Stimulated activated CD4-positive, alpha-beta T cell treated with anti-CD3 and anti-CD28 coated beads, Interleukin-4, amount 100 ng/mL, for 1 hour (primary cell): Measurements from ENCODE around the gene TAOK2.
A peak's percentile ranks its signal among the peaks of the same experiment; 100 is the strongest.

ENCODE experiments used
- DNase-seq: peaks from one replicate; pipeline ENCODE4 v3.0.0-alpha.2; 2020

Gene TAOK2

DNA sequence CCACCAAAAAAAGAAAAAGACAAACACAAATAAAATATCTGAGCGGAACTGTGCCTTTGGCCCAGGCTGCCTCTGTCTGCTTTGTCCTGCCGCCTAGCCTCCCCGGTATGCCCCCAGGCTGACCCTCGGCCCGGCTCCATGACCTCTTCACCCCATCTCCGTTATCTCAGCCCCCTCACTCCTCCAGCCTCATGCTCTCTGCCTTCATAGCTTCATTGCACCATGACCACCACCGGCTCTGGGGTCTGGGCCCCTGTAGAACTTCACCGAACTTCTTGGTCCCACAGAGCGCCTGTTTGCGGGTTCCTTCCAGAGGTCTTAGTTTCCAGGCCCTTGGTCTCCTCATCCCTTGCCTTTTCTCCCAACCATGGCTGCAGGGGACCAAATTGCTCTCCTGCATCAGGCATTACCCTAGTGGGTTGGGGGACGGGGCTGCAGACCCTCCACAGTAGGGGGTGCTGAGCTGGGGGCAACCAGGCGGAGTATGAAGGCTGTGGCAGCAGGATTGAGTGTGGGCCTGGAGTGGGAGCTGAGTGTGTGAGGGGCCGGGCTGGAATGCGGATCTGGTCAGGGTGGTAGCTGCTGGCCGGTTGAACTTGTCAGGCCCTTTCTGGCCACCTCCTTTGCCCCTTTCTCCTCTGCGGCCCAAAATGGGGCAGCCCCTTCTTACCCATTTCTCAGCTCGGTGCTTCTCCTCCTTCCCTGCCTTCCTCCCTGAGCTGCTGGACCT is 14.8 kb downstream of the TAOK2 start:
- no peak for DNase-seq

DNA sequence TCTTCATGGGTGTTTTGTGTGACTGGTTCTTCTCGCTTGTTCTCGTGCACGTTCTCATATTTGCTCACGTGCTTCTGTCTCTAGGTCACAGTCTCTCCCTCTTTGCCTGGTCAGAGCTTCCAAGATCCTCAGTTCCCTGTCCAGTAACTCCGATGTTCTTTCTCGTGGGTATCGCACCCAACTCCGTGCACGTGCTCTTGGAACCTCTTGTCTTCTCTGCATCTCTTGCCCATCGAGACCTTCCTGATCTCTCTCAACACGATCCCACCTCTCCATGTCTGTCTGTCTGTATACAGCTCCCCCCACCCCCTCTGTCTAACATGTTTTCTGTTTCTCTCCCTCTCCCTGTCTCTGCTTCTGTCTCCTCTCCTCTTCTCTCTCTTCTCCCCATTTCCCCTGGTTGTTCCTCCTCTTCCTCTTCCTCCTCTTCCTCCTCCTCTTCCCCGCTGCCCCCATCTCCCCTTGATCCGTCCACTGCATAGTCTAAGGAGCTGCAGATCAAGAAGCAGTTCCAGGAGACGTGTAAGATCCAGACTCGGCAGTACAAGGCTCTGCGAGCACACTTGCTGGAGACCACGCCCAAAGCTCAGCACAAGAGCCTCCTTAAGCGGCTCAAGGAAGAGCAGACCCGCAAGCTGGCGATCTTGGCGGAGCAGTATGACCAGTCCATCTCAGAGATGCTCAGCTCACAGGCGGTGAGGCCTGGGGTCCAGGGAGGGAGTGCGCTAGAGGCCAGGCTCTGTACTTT is 15.6 kb downstream of the TAOK2 start:
- DNase-seq: no peak

DNA sequence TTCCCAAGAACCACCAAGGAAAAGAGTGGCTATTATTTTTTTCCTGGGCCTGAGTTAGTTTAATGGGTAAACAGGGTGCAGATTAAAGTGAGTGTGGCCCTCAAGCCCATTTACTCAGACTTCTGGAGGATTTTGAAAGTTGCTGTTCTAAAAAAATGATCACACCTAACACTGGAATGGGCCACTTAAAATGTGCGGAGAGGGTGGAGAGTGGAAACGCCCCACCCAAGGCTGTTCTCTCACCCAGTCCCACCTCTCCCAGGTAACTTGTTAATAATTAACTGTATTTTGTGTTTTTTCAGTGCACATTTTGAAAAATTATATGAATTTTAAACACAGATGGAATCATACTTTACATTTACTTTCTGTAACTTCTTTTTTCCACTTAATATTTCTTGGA is 16.4 kb downstream of the TAOK2 start:
- no peak for DNase-seq

DNA sequence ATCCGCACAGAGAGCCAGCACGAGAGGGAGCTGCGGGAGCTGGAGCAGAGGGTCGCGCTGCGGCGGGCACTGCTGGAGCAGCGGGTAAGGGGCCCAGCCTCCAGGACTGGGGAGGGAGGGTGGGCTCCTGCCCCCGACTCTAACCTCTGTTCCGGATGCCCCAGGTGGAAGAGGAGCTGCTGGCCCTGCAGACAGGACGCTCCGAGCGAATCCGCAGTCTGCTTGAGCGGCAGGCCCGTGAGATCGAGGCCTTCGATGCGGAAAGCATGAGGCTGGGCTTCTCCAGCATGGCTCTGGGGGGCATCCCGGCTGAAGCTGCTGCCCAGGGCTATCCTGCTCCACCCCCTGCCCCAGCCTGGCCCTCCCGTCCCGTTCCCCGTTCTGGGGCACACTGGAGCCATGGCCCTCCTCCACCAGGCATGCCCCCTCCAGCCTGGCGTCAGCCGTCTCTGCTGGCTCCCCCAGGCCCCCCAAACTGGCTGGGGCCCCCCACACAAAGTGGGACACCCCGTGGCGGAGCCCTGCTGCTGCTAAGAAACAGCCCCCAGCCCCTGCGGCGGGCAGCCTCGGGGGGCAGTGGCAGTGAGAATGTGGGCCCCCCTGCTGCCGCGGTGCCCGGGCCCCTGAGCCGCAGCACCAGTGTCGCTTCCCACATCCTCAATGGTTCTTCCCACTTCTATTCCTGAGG is 17.4 kb downstream of the TAOK2 start:
- no peak for DNase-seq

DNA sequence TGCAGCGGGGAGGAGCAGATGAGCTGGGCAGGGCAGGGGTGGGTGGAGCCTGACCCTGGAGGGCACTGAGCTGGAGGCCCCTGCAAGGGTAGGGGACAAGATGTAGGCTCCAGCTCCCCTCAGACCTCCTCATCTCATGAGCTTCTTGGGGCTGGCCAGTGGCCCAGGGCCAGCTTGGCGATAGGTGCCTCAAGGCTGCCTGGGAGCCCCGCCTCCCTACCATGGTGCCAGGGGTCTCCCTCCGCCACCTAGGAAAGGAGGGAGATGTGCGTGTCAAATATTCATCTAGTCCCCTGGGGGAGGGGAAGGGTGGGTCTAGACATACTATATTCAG is 17.9 kb downstream of the TAOK2 start:
- no peak for DNase-seq

DNA sequence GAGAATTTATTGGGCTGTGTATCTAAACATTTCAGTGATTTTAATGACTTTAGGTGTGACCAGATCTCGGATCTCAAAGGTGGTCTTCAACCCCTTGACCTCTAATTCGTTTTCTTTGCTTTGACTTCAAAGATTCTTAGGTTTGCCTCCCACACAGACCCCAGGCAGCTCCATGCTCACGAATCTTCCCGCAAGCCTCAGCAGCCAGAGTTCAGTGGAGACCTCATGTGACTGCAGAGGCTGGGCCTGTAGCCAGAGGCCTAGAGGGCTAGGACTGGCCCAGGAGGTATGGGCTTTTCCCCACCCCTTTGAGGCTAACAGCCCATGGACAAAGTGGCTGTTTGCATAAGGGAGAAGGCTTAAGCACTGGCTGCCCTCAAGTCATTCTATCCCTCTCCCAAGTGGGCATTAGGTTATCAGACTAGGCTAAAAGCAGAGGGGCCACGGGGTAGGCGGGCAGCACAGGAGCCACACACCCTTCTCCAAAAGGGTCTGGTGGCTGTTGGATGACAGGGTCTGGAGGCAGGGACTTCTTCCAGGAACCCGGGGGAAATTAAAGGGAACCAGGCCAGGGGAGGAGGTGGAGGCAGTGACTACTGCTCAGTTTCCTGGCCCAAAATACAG is 18.8 kb downstream of the TAOK2 start:
- no peak for DNase-seq

DNA sequence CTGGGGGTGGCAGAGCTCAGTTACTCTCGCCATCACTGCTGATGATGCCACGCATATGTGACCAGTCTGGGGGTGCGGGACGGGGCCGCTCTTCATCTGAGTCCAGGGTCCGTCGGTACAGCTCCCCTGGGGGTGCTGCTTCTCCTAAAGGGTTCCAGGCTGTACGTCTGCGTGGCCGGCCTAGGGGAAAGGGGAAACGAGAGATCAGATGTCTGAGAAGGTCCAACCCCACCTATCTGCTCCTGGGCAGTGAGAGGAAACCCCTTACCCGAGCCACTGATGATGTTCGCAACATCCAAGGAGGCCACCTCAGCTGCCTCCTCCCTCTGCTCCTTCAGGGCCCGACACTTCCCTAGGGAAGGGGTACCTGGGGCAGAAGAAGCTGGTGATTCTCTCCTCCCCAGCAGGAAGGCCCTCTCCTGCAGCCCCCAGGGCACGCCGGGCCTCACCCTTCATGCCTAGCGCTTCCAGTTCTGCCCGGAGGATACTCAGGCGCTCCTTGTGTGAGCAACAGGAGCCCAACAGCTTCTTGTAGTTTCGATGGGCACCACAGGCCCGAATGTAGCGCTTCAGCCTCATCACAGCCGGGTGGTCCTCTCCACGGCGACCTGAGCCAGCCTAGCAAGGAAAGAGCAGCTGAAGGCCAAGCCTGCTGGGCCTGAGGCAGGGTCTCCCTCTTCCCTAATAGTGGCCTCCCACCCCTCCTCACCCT is 19.7 kb downstream of the TAOK2 start:
- no peak for DNase-seq

DNA sequence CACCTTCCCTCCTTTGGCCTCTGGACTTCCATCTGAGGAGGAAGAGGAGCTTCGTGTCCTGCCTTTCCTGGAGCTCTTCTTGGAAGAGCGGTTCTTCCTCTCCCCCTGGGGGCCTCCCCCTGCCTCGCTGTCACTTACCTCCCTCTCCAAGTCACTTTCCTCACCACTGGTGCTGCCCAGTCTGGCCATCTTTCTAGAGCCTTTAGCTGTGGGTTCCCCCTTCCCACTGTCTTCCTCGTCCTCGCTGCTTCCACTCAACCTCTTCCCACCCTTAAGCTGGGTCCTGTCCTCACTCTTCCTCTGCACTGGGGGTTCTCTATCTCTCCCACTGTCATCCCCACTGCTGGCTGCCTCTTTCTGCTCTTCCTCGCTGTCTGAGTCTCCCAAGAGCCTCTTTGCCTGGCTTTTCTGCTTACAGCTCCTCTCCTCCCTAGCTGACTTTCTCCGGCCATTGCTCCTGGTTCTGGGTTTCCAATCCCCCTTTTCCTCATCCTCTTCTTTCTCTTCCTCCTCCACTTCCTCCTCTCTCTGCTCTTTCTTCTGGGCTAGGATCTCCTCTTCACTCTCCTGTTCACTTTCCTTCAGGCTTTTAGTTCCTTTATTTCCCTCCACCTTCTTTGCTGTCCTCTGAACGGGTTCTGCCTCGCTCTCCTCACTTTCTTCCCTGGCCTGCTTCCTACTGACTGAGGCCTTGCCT is 20.4 kb downstream of the TAOK2 start:
- no peak for DNase-seq

DNA sequence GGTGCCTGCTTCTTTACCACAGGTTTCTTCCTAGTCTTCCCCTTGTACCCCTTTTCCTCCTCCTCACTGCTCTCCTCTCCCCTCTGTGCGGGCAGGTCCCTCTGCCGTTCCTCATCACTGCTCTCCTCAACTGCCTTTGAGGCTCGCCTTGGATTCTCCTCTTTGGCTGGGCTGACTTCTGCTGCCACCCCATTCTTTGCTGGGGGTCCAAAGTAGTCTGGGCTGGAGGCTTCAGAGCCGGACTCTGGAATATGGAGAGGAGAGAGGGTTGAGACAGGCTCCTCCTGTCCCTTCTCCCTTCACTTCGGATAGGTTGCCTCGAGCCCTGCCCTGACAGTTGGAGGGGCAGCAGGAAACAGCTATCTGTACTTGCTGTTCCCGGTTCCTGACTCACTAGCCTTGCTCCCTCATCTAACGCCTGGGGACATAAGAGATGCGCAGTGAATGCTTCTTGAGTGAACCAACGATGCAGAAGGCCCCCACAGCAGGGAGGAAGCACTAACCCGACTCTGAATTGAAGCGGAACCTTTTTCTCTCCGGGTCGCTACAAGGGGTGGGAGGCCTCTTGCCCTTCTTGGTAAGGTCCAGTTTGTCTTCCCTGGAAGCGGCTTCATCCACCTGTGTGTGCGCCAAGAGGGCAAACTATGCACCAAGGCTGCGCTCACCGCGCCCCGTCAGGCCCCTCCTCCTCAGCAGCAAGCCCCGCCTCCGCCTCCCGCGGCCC is 21.1 kb downstream of the TAOK2 start:
- peak; percentile 75 for DNase-seq

DNA sequence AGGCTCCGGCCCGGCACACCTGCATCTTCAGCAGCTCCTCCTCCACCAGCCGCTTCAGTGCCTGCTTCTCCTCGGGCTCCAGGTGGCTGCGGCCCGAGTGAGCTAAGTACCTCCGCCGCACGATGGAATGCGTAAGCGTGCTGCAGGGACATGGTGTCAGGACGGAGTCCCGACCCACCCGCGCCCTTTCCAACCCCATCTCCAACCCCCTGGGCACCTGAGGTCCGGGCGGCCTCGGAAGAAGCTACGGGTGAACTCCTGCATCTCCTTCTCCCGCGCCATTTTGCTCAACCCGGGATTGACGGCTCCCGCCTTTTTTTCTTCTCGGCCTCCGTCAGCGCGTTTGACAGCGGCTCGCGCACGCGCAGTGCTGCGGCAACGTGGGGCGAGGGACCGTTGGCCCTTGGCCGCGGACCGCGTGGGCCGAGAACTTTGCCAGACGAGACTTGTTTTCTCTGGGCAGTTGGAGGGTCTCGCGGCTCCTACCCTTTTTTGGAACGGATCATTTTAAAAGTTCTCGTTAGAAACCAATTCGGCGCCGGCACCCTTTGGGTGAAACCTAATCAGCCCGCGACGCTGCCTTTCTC is 21.7 kb downstream of the TAOK2 start, which contains the start of gene HIRIP3:
Gene HIRIP3 (minus strand): TSS at position 294 of the 587 bp plus-strand sequence. CDS start 12 bp downstream, at position 282.
- peak; percentile 85 for DNase-seq

DNA sequence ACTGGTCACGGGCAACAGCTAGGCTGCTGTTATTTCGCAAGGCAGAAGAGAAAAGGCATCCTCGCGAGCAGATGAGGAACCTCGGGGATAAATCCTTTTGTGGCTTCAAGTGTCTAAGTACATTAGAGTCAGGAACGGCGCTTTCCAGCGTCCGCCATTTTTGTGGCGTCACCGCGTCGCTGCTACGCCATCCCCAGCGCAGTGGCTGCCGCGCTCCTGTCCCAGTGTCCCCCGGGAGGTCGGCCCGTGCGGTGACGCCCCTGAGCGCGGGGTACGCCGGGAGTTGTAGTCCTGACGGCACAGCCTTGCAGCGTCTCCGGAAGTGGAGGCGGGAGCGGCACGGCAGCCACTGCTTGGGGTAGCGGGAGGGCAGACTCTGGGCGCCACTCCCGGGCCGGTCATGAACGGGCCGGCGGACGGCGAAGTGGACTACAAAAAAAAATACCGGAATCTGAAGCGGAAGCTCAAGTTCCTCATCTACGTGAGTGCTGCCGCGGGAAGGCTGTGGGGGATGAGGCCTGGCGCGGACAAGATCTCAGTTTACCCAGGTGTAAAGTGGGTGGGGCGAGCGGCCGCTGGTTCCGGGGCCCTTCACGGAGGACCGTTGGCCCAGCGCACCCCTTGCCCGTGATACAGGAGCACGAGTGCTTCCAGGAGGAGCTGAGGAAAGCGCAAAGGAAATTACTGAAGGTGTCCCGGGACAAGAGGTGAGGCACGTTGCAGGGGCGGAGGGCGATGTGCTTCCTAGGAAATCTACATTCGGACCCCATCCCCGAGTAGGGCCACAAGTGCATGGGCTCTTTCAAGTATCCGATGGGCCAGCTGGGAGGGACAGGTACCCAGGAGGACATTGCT is 22.5 kb downstream of the TAOK2 start, which contains the start of gene INO80E:
Gene INO80E (plus strand): TSS at position 331 of the 855 bp plus-strand sequence. CDS start 70 bp downstream, at position 401.
- peak; percentile 100 for DNase-seq

DNA sequence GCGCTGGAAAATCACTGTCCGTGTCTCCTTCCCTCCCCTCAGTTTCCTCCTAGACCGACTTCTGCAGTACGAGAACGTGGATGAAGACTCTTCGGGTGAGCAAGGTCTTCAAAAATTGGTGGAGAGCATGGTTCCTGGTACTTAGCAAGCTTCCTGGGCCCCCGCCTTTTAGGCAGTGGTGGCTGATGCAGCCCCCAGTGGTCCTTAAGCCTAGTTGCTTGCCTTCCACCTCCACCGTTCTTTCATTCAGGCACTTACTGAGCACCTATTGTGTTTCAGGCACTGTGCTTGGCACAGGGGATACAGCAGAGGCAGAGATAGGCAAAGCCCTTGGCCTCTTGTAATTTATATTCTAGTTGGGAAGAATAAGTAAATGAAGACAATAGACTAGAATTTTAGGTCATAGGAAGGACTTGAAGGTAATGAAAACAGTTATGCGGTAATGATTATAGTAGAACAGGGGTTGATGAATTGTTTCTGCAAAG is 23.1 kb downstream of the TAOK2 start:
- DNase-seq: no peak

DNA sequence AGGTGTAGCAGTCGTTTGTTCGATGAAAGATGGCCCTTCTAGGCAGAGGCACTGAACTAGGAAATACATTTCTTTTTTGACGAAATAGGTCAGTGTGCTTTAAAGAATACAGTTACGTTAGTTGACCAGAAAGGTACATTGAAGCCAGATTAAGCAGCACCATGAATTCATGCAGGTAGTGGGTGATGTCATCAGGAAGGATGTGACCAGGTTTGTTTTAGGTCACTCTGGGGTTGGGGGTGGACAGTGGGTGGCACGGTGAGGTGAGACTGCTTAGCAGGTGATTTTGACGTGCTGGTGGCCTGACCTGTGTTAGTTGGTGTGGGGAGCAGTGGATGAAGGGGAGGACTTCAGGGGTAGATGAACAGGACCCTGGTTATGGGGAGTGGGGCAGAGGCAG is 25.9 kb downstream of the TAOK2 start:
- DNase-seq: no peak

DNA sequence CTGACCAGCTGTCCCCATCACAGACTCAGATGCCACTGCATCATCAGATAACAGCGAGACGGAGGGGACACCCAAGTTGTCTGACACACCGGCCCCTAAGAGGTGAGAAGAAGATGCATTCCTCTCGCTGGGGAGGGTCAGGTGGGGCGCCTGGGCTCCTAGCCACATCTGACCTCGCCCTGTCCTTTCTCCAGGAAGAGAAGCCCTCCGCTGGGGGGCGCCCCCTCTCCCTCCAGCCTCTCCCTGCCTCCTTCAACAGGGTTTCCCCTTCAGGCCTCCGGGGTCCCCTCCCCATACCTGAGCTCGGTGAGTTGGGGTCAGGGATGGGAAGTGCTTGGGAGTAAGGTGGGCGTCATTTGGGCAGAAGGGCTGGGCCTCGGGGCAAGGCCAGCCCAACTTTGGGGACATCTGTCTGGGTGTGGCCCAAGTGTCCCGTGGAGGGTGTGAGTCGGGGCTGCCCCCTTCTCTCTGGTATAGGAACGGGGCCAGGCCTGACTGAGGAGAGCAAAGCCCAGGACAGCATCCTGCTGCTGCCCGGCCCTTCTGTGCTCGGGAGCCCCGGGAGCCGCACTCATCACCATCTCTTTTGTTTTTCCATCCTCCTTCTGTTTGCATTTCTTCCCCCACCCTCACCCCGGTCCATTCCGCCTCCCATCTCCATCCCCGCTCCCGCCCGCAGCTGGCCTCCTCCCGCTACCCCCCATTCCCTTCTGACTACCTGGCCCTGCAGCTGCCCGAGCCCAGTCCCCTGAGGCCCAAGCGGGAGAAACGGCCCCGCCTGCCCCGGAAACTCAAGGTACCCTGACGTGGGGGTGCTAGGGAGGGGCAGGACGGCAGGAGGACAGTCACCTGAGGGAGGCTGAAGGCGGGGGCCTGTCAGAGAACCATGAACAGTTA is 27.3 kb downstream of the TAOK2 start:
- no peak for DNase-seq

DNA sequence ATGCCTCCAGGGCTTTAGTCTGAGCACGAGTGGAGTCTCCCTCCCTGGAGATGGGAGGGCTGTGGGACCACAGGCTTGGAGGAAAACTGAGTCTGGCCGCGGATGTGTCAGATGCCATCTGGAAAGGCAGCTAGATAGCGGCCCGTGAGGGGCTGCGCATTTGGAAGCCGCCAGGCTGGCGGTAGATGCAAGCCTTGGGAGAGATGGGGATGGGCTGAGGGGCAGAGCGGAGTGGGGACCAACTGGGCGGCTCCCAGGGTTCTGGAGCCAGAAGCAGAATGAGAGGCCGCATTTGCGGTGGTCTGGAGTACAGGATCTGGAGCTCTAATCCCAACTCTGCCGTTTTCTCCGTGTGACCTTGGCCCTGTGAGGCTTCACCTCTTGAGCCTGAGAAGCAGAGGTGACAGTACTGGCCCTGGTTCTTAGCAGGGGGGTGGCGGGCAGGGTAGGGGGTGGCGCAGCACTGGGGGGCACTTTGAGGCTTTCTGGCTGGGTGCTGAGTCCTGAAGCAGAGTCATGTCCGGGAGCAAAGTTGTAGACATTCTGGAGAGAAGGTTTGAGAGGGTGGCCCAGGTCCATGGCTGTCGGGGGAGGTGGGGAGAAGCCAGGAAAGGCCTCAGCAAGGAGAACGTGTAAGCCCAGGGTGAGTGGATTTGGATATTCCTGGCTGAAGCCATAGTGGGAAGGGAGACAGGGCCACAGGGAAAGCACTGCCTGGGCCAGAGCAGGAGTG is 29.1 kb downstream of the TAOK2 start:
- no peak for DNase-seq

DNA sequence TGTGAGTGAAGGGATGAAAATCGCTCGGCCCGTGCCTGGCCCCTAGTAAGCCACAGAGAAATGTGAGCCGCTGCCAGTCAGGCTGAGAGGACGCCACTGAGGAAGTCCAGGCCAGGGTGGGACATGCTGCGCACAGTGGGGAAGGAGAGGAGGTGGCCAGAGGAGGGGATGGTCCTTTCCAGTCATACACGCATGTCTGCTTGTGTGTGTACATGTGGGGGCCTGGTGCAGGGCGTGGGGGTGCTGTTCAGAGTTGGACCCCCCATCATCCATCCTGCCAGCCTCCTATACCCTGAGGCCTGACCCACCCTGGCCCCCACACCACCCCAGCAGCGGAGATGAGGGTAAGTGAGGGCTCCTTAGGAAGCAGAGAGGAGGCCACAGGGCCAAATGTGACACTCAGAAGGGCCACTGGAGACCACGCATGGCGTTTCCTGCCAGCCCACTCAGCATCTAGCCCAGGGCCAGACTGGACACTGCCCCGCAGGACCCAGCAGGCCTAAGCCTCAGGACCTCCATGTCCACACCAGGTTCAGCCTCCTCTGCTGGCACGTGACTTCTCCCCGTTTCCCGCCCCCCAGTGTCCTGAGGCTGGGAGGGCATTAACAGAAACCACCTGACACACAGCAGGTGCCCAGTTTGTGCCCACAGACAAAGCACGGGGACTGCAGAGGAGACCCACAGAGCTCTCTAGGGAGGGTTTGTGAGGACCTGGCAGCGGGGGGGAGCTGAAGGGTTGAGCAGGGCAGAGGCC is 30.2 kb downstream of the TAOK2 start:
- no peak for DNase-seq

DNA sequence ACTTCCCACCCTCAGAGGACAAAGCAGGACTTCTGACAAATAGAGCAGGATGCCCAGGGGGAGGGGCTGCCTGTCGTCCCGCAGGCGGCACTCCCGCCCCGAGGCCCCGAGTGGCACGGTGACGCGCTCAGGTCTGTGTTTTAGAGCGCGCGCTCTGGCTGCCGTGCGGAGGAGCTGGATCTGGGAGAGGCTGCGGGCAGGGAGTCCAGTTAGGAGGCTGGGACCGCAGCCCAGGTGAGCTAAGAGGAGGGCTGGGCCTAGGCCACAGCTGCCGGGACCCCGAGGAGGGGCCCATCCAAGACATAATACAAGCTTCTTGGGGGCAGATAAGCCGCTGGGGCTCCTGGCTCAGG is 30.7 kb downstream of the TAOK2 start:
- no peak for DNase-seq
